ENCODE data around the gene RAB34.
A peak's percentile ranks its signal among the peaks of the same experiment; 100 is the strongest.

The RAB34 gene

DNA sequence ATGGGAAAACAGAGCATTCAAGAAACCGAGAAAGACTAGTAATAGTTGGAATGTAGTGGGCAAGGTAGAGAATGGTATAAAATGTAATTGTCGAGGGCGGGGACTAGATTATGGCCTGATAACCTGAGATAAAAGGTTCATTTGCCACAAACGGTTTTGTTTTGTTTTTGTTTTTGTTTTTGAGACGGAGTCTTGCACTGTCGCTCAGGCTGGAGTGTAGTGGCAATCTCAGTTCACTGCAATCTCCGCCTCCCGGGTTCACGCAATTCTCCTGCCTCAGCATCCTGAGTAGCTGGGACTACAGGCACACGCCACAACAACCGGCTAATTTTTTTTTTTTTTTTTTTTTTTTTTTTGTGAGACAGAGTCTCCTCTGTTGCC is 12.3 kb upstream of the RAB34 start:
- H3K36me3 ChIP-seq (ENCODE audit: low read depth) = peaks cover 2% of the 10 kb centered on the region
- H3K9me3 ChIP-seq (ENCODE audit: severe bottlenecking) = no peaks in the 10 kb centered on the region
- H3K4me3 ChIP-seq (ENCODE audit: severe bottlenecking) = no peak overlapping the region
- DNase-seq (ENCODE audit: low spot score) (no peak), ATAC-seq (ENCODE audit: low read depth) (no peak)
- H3K27ac ChIP-seq (ENCODE audit: poor library complexity, severe bottlenecking) = peak overlapping the region; percentile 92
- no peaks in the 10 kb centered on the region for H3K27me3 ChIP-seq (ENCODE audit: insufficient read depth, poor library complexity, severe bottlenecking)
- TF ChIP-seq, protein P1, sequence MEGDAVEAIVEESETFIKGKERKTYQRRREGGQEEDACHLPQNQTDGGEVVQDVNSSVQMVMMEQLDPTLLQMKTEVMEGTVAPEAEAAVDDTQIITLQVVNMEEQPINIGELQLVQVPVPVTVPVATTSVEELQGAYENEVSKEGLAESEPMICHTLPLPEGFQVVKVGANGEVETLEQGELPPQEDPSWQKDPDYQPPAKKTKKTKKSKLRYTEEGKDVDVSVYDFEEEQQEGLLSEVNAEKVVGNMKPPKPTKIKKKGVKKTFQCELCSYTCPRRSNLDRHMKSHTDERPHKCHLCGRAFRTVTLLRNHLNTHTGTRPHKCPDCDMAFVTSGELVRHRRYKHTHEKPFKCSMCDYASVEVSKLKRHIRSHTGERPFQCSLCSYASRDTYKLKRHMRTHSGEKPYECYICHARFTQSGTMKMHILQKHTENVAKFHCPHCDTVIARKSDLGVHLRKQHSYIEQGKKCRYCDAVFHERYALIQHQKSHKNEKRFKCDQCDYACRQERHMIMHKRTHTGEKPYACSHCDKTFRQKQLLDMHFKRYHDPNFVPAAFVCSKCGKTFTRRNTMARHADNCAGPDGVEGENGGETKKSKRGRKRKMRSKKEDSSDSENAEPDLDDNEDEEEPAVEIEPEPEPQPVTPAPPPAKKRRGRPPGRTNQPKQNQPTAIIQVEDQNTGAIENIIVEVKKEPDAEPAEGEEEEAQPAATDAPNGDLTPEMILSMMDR (IDR thresholded peaks at IDR 0.05; ENCODE audit: poor library complexity, severe bottlenecking) = no peak
- peaks cover 8% of the 10 kb centered on the region for H3K4me1 ChIP-seq (ENCODE audit: insufficient read depth, poor library complexity, severe bottlenecking)

DNA sequence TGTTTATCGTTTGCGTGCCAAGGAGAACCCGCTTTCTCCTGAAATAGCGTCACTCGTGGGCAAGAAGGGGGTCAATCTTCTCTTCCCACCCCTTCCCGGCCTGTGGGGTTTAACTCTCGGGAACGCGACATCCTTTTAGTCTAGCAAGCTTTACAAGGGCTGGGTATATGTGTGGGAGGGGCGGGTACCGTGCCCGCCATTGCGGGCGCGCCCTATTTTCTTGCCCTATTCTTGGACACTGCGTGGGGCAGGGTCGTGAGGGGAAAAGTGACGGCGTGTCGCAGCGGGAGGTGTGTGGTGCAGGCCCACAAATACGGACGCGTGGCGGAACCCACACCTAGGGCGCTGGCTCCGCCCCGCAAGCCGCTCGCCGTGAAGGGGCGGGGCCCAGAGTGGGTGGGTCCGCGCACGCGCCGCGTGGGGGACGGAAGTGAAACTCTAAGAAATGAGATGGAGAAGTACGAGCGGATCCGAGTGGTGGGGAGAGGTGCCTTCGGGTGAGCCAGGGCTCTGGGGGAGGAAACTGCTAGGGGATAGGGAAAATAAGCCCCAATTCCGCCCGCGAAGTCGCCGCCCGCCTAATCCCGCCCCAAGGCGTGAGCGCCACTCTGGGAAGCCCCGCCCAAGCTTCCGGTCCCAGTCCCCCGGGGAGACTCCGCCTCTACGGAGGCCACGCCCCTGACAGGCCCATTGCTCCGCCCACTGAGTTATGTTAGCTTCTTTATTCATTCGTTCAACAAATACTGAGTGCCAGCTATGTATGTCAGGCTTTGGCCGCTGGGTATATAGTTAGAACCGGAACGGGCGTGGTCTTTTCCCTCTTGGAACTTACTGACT is 10.9 kb upstream of the RAB34 start, which contains the start of gene NEK8:
NEK8 (plus strand) TSS at position 425 of the 837 bp plus-strand sequence; CDS start at position 451, 26 bp downstream.
- TF ChIP-seq, protein P1 (IDR thresholded peaks at IDR 0.05; ENCODE audit: poor library complexity, severe bottlenecking) = no peak
- Histone ChIP-seq H3K27me3 (ENCODE audit: insufficient read depth, poor library complexity, severe bottlenecking) (no peaks in the 10 kb centered on the region), H3K4me1 (ENCODE audit: insufficient read depth, poor library complexity, severe bottlenecking) (peaks cover 16% of the 10 kb centered on the region), H3K4me3 (ENCODE audit: severe bottlenecking) (peak within 1 kb of the TSS; percentile 47), H3K9me3 (ENCODE audit: severe bottlenecking) (no peaks in the 10 kb centered on the region), H3K27ac (ENCODE audit: poor library complexity, severe bottlenecking) (peak within 1 kb of the TSS; percentile 92), H3K36me3 (ENCODE audit: low read depth) (peaks cover 16% of the 10 kb centered on the region)
- peak; percentile 10 for ATAC-seq (ENCODE audit: low read depth)
- peak; percentile 93 for DNase-seq (ENCODE audit: low spot score)

DNA sequence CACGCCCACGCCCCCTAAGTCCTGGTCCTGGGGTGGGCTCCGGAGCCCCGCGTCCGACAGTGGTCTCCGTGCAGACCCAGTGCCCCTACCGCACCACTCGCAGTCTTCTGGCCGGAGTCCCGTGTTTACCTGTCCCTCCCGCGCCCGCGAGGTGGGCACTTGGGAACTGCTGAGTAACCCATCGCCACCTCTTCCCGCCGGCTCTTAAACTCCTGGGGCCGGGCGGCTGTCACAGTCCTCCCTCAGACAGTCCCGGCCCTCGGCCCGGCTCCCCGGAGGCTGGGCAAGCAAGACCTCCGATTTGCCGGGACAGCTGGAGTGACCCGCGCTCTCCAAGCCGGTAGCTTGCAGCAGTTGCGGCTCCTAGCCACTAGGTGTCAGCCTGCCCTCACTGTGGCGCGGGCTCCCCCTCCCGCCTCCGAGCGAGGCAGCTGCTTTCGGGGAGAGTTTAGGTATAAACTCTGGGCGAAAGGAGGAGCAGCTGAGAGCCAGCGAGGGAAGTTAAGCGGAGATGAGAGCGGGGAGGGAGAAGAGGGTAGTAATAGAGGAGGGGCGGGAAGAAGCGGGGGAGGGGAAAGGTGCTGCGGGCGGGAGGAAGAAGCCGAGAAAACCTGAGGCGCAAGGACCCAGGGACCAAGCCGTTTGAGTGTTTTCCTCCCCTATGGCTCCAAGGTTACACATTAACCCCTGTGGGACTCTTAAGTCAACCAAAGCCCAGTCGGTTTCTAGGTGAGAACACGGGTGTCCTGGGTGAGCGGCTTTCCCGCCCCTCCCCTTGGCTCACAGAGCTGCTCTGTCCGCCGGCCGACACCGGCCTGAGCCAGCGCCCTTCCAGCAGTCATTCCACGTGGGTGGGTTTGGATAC is 9.2 kb upstream of the RAB34 start:
- Histone ChIP-seq H3K27me3 (ENCODE audit: insufficient read depth, poor library complexity, severe bottlenecking) (no peaks in the 10 kb centered on the region), H3K4me1 (ENCODE audit: insufficient read depth, poor library complexity, severe bottlenecking) (peaks cover 24% of the 10 kb centered on the region)
- TF ChIP-seq, protein P1 (IDR thresholded peaks at IDR 0.05; ENCODE audit: poor library complexity, severe bottlenecking) = peak; percentile 99

DNA sequence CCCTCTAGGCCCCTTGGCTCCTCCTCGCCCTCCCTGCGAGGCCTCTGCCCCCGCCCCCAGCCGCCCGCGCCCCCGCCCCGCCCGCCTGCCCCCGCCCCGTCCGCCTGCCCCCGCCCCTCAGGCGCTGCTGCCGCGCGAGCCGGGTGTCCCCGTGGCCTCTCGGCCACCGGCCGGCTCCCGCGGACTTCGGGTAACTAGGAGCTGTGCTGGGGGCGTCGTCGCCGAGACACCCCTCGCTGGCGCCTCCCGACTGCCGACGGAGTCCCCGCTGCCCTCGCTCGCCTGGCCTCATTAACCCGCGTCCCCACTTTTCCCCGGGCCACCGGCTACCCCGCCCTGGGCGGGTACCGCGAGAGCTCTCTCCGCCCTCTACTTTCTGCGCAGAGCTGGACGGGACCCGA is 8.6 kb upstream of the RAB34 start, which contains the start of gene TLCD1:
TLCD1 (minus strand) TSS at position 8 of the 401 bp plus-strand sequence. CDS start 136 bp downstream, outside the sequence.
- Histone ChIP-seq H3K4me1 (ENCODE audit: insufficient read depth, poor library complexity, severe bottlenecking) (peaks cover 24% of the 10 kb centered on the region), H3K27ac (ENCODE audit: poor library complexity, severe bottlenecking) (peak within 1 kb of the TSS; percentile 92), H3K36me3 (ENCODE audit: low read depth) (peaks cover 39% of the 10 kb centered on the region), H3K27me3 (ENCODE audit: insufficient read depth, poor library complexity, severe bottlenecking) (no peaks in the 10 kb centered on the region), H3K4me3 (ENCODE audit: severe bottlenecking) (peak within 1 kb of the TSS; percentile 47), H3K9me3 (ENCODE audit: severe bottlenecking) (no peaks in the 10 kb centered on the region)
- ATAC-seq (ENCODE audit: low read depth) = peak; percentile 17
- TF ChIP-seq, protein P1 (IDR thresholded peaks at IDR 0.05; ENCODE audit: poor library complexity, severe bottlenecking) = no peak
- no peak for DNase-seq (ENCODE audit: low spot score)

More for the DNA sequence above, 9.2 kb upstream of the RAB34 start:
- Histone ChIP-seq H3K4me3 (ENCODE audit: severe bottlenecking) (peak overlapping the region; percentile 47), H3K9me3 (ENCODE audit: severe bottlenecking) (no peaks in the 10 kb centered on the region), H3K36me3 (ENCODE audit: low read depth) (peaks cover 33% of the 10 kb centered on the region), H3K27ac (ENCODE audit: poor library complexity, severe bottlenecking) (peak overlapping the region; percentile 92)
- DNase-seq (ENCODE audit: low spot score) (peak; percentile 91), ATAC-seq (ENCODE audit: low read depth) (peak; percentile 45)
